H1 (cell line): ENCODE results near the gene NAPG. TPM values are rescaled to one million over a fixed set of nuclear protein-coding genes. Genes with fewer than 3 reads are reported as not detected.
"Not testable (repeated sequence)": the region's sequence is repeated elsewhere in the genome, so short reads cannot be mapped to it uniquely, and the experiment has no call there.

Source experiments
- CTCF ChIA-PET: fragments of 300-600 bp; sonication (Branson Sonifier 250); formaldehyde crosslinking; loops from one replicate; lab custom pipeline; 2021; ENCODE audit not compliant: partially characterized antibody; lab: Charles Lee
- POLR2A ChIA-PET: fragments of 300-600 bp; sonication (Branson Sonifier 250); formaldehyde crosslinking; loops from one replicate; lab custom pipeline; 2021; ENCODE audit warnings: inconsistent platforms; ENCODE audit not compliant: partially characterized antibody; lab: Charles Lee
- DNase-seq, 2 experiments: peaks; one replicate each; pipeline versions ENCODE4 v3.0.0 to v3.0.0-alpha.2; 2010 to 2022; ENCODE audit warnings: low spot score in 2 of 2, low read depth in 1 of 2, mixed read lengths in 1 of 2
- FAIRE-seq: peaks from 2 replicates; lab custom pipeline; 2011; peaks lifted over from hg19 to GRCh38; lab: Jason Lieb, UNC
- H2AFZ ChIP-seq: 2 replicates; pipeline ENCODE4 v1.8.1; 2012; ENCODE audit warnings: low read length, inconsistent platforms
- H2AK5ac ChIP-seq: 2 replicates; pipeline ENCODE4 v1.6.1; 2013; ENCODE audit warnings: low read depth, low read length
- H2BK120ac ChIP-seq: replicated peaks from 2 replicates; pipeline ENCODE3; 2013; ENCODE audit warnings: low read depth, low read length, inconsistent platforms
- H2BK12ac ChIP-seq: 2 replicates; pipeline ENCODE4 v1.6.1; 2013; ENCODE audit warnings: low read depth, low read length
- H2BK15ac ChIP-seq: 2 replicates; pipeline ENCODE4 v1.6.1; 2013; ENCODE audit warnings: low read length
- H2BK20ac ChIP-seq: 2 replicates; pipeline ENCODE4 v1.6.1; 2013; ENCODE audit warnings: low read length
- H2BK5ac ChIP-seq: 2 replicates; pipeline ENCODE4 v1.6.1; 2013; ENCODE audit warnings: low read depth, low read length
- H3K14ac ChIP-seq: 2 replicates; pipeline ENCODE4 v1.6.1; 2013; ENCODE audit warnings: inconsistent platforms; ENCODE audit not compliant: insufficient read length
- H3K18ac ChIP-seq: 2 replicates; pipeline ENCODE4 v1.6.1; 2013; ENCODE audit warnings: low read length; ENCODE audit errors: extremely low read depth
- H3K23ac ChIP-seq: 2 replicates; pipeline ENCODE4 v1.6.1; 2013; ENCODE audit warnings: inconsistent platforms; ENCODE audit not compliant: insufficient read length
- H3K23me2 ChIP-seq: 2 replicates; pipeline ENCODE4 v1.6.1; 2013; ENCODE audit warnings: low read depth, low read length
- H3K27ac ChIP-seq: 2 replicates; pipeline ENCODE4 v1.6.1; 2011; ENCODE audit warnings: low read depth, low read length, inconsistent platforms
- H3K27me3 ChIP-seq, 4 experiments: replicated peaks in 1 of 4; 1 replicate in 1 of 4; 2 replicates in 3 of 4; pipeline versions ENCODE4 v1.6.1 to v1.8.1; 2011 to 2013; ENCODE audit warnings: low read length in 3 of 4, mild to moderate bottlenecking in 3 of 4, inconsistent platforms in 2 of 4, mixed read lengths in 2 of 4, moderate library complexity in 1 of 4; ENCODE audit not compliant: control insufficient read depth in 3 of 4, insufficient read depth in 3 of 4; ENCODE audit errors: extremely low read depth in 1 of 4
- H3K36me3 ChIP-seq, 4 experiments: 2 replicates each; pipeline versions ENCODE4 v1.6.1 to v1.8.1; 2011 to 2013; ENCODE audit warnings: mild to moderate bottlenecking in 4 of 4, low read length in 3 of 4, moderate library complexity in 2 of 4, control low read depth in 1 of 4, inconsistent platforms in 1 of 4; ENCODE audit not compliant: insufficient read depth in 4 of 4, control insufficient read depth in 2 of 4
- H3K4ac ChIP-seq: replicated peaks from 2 replicates; pipeline ENCODE3; 2013; ENCODE audit warnings: low read length, low read depth, mixed read lengths, inconsistent platforms; ENCODE audit not compliant: insufficient read length
- H3K4me1 ChIP-seq, 4 experiments: replicated peaks in 1 of 4; 1 replicate in 1 of 4; 2 replicates in 3 of 4; pipeline versions ENCODE4 v1.6.1 to v1.8.1; 2011 to 2013; ENCODE audit warnings: low read length in 3 of 4, inconsistent platforms in 2 of 4, mixed read lengths in 1 of 4; ENCODE audit not compliant: insufficient read depth in 4 of 4, control insufficient read depth in 3 of 4
- H3K4me2 ChIP-seq, 2 experiments: 2 replicates each; pipeline versions ENCODE4 v1.6.1 to v1.8.1; 2011 to 2013; ENCODE audit warnings: low read depth in 2 of 2, low read length in 2 of 2, control low read depth in 1 of 2, inconsistent platforms in 1 of 2, mild to moderate bottlenecking in 1 of 2; ENCODE audit not compliant: insufficient read depth in 1 of 2
- H3K4me3 ChIP-seq, 4 experiments: fragments of 200-600, 300-600 bp in 1 of 4; sonication (generic), shearing (Covaris generic), sonication (Bioruptor Twin) in 1 of 4; 2 replicates each; pipeline versions ENCODE4 v1.5.1 to v1.8.1; 2011 to 2016; ENCODE audit warnings: low read length in 4 of 4, low read depth in 3 of 4, control low read depth in 2 of 4, inconsistent platforms in 2 of 4, mild to moderate bottlenecking in 2 of 4, mixed read lengths in 1 of 4, moderate library complexity in 1 of 4; ENCODE audit not compliant: insufficient read depth in 2 of 4; ENCODE audit errors: extremely low read depth in 1 of 4
- H3K56ac ChIP-seq: replicated peaks from 2 replicates; pipeline ENCODE3; 2013; ENCODE audit warnings: low read depth, mild to moderate bottlenecking, mixed read lengths, low read length, inconsistent platforms; ENCODE audit not compliant: insufficient read length
- H3K79me1 ChIP-seq: 2 replicates; pipeline ENCODE4 v1.6.1; 2013; ENCODE audit warnings: low read depth, low read length, control low read depth
- H3K79me2 ChIP-seq, 2 experiments: 2 replicates each; pipeline versions ENCODE4 v1.6.1 to v1.8.1; 2012 to 2013; ENCODE audit warnings: low read length in 2 of 2, mild to moderate bottlenecking in 2 of 2, inconsistent platforms in 1 of 2; ENCODE audit not compliant: insufficient read depth in 2 of 2, control insufficient read depth in 1 of 2
- H3K9ac ChIP-seq, 4 experiments: replicated peaks in 1 of 4; 1 replicate in 1 of 4; 2 replicates in 3 of 4; pipeline versions ENCODE4 v1.6.1 to v1.8.1; 2011 to 2013; ENCODE audit warnings: low read depth in 3 of 4, low read length in 3 of 4, control low read depth in 2 of 4, mild to moderate bottlenecking in 2 of 4, moderate library complexity in 2 of 4, inconsistent platforms in 1 of 4; ENCODE audit errors: extremely low read depth in 1 of 4
- H3K9me3 ChIP-seq, 2 experiments: 2 replicates each; pipeline versions ENCODE4 v1.6.1 to v1.8.1; 2012 to 2013; ENCODE audit warnings: mild to moderate bottlenecking in 2 of 2, moderate library complexity in 2 of 2, control low read depth in 1 of 2, inconsistent platforms in 1 of 2, low read depth in 1 of 2, low read length in 1 of 2, mixed read lengths in 1 of 2; ENCODE audit not compliant: insufficient read depth in 2 of 2
- H4K20me1 ChIP-seq, 2 experiments: replicated peaks in 1 of 2; 2 replicates each; pipeline versions ENCODE3 to v1.8.1; 2011 to 2013; ENCODE audit warnings: inconsistent platforms in 2 of 2, low read length in 2 of 2, mild to moderate bottlenecking in 1 of 2; ENCODE audit not compliant: insufficient read depth in 2 of 2, control insufficient read depth in 1 of 2
- H4K5ac ChIP-seq: 2 replicates; pipeline ENCODE4 v1.6.1; 2013; ENCODE audit warnings: low read length, low read depth, mixed read lengths, inconsistent platforms; ENCODE audit not compliant: insufficient read length
- H4K8ac ChIP-seq: 2 replicates; pipeline ENCODE4 v1.8.0; 2013; ENCODE audit warnings: mild to moderate bottlenecking, moderate library complexity, low read length, inconsistent platforms; ENCODE audit not compliant: insufficient read depth; ENCODE audit errors: extremely low read depth
- H4K91ac ChIP-seq: replicated peaks from 2 replicates; pipeline ENCODE3; 2013; ENCODE audit warnings: low read length, mixed read lengths, inconsistent platforms; ENCODE audit not compliant: insufficient read length
- WGBS, 2 experiments: shearing (Covaris generic) in 1 of 2; methylation state at CpG; one replicate each; pipeline versions ENCODE4 v1.1.6 to v1.1.7; 2013 to 2015; ENCODE audit warnings: low lambda C conversion rate in 2 of 2, mixed read lengths in 2 of 2, inconsistent platforms in 1 of 2, low coverage in 1 of 2, missing lambda C conversion rate in 1 of 2; ENCODE audit not compliant: insufficient replicate concordance in 2 of 2, insufficient coverage in 1 of 2, insufficient read length in 1 of 2; ENCODE audit errors: extremely low coverage in 1 of 2, missing lambda C conversion rate in 1 of 2; 5-methylcytosine and 5-hydroxymethylcytosine counted together
- polyA plus RNA-seq, 7 experiments: library from polyadenylated mRNA; depleted of rRNA in 3 of 7; stranded (reverse) in 5 of 7; unstranded in 2 of 7; fragments of >200 nt in 5 of 7; fragments of 200-250 nt in 2 of 7; gene quantifications; 1 replicate in 5 of 7; 2 replicates in 1 of 7; 4 replicates in 1 of 7; pipeline versions ENCODE4 v1.2.1 to v1.2.3, GENCODE V29; 2011 to 2013; ENCODE audit warnings: missing spikeins in 2 of 7, mixed read lengths in 2 of 7
- total RNA-seq: library from RNA; stranded (reverse); fragmentation: NEBNext Ultra II Directional; extraction: Animal tissue kit (Norgen Biotek cat#: 25700); gene quantifications from 2 replicates; pipeline ENCODE4 v1.2.1, GENCODE V29; 2021

The NAPG gene
- total and polyA plus RNA-seq, 2 of the 8 experiments (the other 6 are each of a cell fraction or from before 2014, with no cell fraction given): 8.0 to 23.5 TPM

DNA sequence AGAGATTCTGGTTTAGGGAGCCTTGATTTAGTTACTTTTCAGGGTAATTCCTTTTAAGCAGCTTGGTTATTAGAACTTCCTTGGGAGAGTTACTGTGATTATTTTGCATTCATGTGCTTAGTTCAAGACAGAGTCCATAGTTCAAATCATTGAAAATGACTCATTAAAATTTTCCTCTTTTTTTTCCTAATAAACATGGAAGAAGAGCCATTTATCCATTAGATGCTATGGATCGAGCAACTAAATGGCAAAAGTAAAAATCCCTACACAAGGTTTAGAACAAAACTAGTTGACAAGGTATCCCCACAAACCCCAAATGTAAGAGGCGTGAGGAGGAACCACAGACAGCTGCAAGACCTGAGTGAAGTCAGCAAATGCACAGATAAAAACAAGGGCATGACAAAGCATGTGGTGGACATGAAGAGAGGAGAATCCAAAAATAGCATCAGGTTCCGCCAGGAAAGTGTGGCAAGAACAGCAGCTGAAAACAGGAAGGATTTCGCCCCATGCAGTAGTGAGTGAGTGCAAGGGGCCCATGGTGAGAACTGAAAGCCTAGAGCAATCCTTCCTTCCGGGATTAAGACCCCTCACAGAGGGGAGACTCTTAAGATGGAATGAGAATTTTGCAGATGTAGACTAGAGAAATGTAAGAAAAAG lies 67.7 kb downstream of the NAPG start:
- H3K9ac ChIP-seq, H3K56ac ChIP-seq, H2BK20ac ChIP-seq, H3K36me3 ChIP-seq, H3K4ac ChIP-seq, H3K79me2 ChIP-seq, H4K91ac ChIP-seq, H2AFZ ChIP-seq, H3K4me3 ChIP-seq, CTCF ChIA-PET, H3K23me2 ChIP-seq, POLR2A ChIA-PET, H2AK5ac ChIP-seq, H2BK5ac ChIP-seq, H3K18ac ChIP-seq, H3K14ac ChIP-seq, H2BK120ac ChIP-seq, H4K8ac ChIP-seq, H3K23ac ChIP-seq, DNase-seq, H3K4me2 ChIP-seq, H3K79me1 ChIP-seq, H4K20me1 ChIP-seq, H3K27ac ChIP-seq, H4K5ac ChIP-seq, H2BK15ac ChIP-seq, H3K4me1 ChIP-seq, H3K9me3 ChIP-seq, H2BK12ac ChIP-seq, FAIRE-seq, H3K27me3 ChIP-seq: not testable (repeated sequence)
- WGBS, 2 experiments: 98% methylated on average over 4 of the region's 5 CpGs; no CpG with 5 or more reads in 1 of the 2 experiments

DNA sequence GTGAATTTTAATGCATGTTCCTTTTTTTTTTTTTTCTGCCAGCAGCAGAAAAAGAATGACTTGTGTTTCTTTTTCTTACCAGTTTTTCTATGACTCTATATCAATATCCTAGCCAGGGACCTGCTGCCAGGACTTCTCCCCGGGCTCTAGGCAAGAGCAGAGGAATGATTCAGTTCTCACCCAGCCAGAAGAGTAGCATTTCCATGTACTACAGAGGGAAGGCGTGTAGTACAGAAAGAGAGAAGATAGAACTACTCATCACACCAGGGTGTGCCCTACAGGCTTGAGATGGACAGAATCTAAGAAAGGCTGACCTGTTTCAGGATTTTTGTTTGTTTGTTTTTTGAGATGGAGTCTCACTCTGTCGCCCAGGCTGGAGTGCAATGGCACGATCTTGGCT lies 70.1 kb downstream of the NAPG start:
- H3K18ac ChIP-seq, POLR2A ChIA-PET, FAIRE-seq: not testable (repeated sequence)

More for the DNA sequence above, 70.1 kb downstream of the NAPG start:
- H2BK20ac ChIP-seq, H2BK5ac ChIP-seq, H3K23me2 ChIP-seq, H3K27ac ChIP-seq, H2AFZ ChIP-seq, H3K4me3 ChIP-seq, H4K5ac ChIP-seq, H4K8ac ChIP-seq, DNase-seq, H3K79me1 ChIP-seq, H3K56ac ChIP-seq, H2BK15ac ChIP-seq, H3K14ac ChIP-seq, H2AK5ac ChIP-seq, H4K20me1 ChIP-seq, H3K4ac ChIP-seq, H2BK12ac ChIP-seq, CTCF ChIA-PET, H3K4me1 ChIP-seq, H4K91ac ChIP-seq, H3K9me3 ChIP-seq, H3K23ac ChIP-seq, H2BK120ac ChIP-seq, H3K9ac ChIP-seq, H3K79me2 ChIP-seq, H3K4me2 ChIP-seq, H3K27me3 ChIP-seq, H3K36me3 ChIP-seq: not testable (repeated sequence)
- 83% methylated on average over 2 of the region's 4 CpGs; no CpG with 5 or more reads in 1 of the 2 experiments for WGBS, 2 experiments
